IPS-11a (cell line): Measurements from ENCODE around the gene KIF3B.
"Not testable (repeated sequence)": the region's sequence is repeated elsewhere in the genome, so short reads cannot be mapped to it uniquely, and the experiment has no call there.

ENCODE experiments used
- H3K4me3 ChIP-seq: one replicate; pipeline ENCODE4 v1.5.1; 2013; ENCODE audit warnings: low read depth, low read length, control low read depth

Gene KIF3B

GRCh38 chr20:32382102-32382950, 104.9 kb downstream of the KIF3B start:
- no peak overlapping the region for H3K4me3 ChIP-seq

GRCh38 chr20:32383441-32383840, 106.0 kb downstream of the KIF3B start:
- not testable (repeated sequence) for H3K4me3 ChIP-seq
